GM12878 (cell line): Measurements from ENCODE around the gene CATSPERZ. TPM values are rescaled to one million over a fixed set of nuclear protein-coding genes. Genes with fewer than 3 reads are reported as not detected.

Experiments
- ATAC-seq: fragments of 200-7000 bp; cut with Tn5 transposase; 3 replicates; pipeline ENCODE4 v1.9.1; 2020; ENCODE audit warnings: mild to moderate bottlenecking, moderate library complexity
- BruUV-seq: library from RNA; stranded (reverse); fragments of 400-500 nt; replicated peaks from 2 replicates; lab custom pipeline; 2021; lab: Mats Ljungman, UMichigan
- CTCF ChIA-PET: fragments of 300-600 bp; sonication (Branson Sonifier 250); formaldehyde crosslinking; extraction: SDS; loops from one replicate; lab custom pipeline; 2021; ENCODE audit warnings: inconsistent platforms; lab: Yijun Ruan, JAX
- POLR2A ChIA-PET: fragments of 350-600 bp; formaldehyde crosslinking; extraction: SDS; loops from one replicate; lab custom pipeline; 2021; ENCODE audit warnings: inconsistent platforms; lab: Charles Lee
- RAD21 ChIA-PET: fragments of 300-600 bp; sonication (Branson Sonifier 250); formaldehyde crosslinking; loops from one replicate; lab custom pipeline; 2023; ENCODE audit warnings: antibody characterized with exemption; ENCODE audit not compliant: unreplicated experiment; lab: Charles Lee
- SMC1A ChIA-PET: fragments of 300-600 bp; sonication (Branson Sonifier 250); formaldehyde crosslinking; loops from one replicate; lab custom pipeline; 2023; ENCODE audit not compliant: unreplicated experiment, uncharacterized antibody; lab: Charles Lee
- DNase-seq: peaks from one replicate; pipeline ENCODE4 v3.0.0-alpha.2; 2011; ENCODE audit warnings: low read depth, low spot score
- FAIRE-seq: peaks from 3 replicates; lab custom pipeline; 2011; peaks lifted over from hg19 to GRCh38; lab: Jason Lieb, UNC
- H2AFZ ChIP-seq: 2 replicates; pipeline ENCODE4 v1.6.0; 2011; ENCODE audit warnings: low read depth, low read length, control low read depth; ENCODE audit not compliant: control insufficient read depth
- H3K27ac ChIP-seq: 2 replicates; pipeline ENCODE4 v1.5.1; 2011; ENCODE audit warnings: control low read depth; ENCODE audit not compliant: control insufficient read depth, insufficient read depth
- H3K27me3 ChIP-seq, 2 experiments: replicated peaks in 1 of 2; 2 replicates each; pipeline versions ENCODE4 v1.6.0 to v1.6.1; 2011; ENCODE audit warnings: low read length in 1 of 2; ENCODE audit not compliant: control insufficient read depth in 2 of 2, insufficient read depth in 2 of 2
- H3K36me3 ChIP-seq, 2 experiments: 2 replicates each; pipeline ENCODE4 v1.5.1; 2011; ENCODE audit warnings: low read length in 1 of 2; ENCODE audit not compliant: control insufficient read depth in 2 of 2, insufficient read depth in 2 of 2
- H3K4me1 ChIP-seq: 2 replicates; pipeline ENCODE4 v1.6.1; 2011; ENCODE audit warnings: mild to moderate bottlenecking, low read length, moderate library complexity, mixed read lengths; ENCODE audit not compliant: control insufficient read depth, insufficient read depth
- H3K4me2 ChIP-seq: 2 replicates; pipeline ENCODE4 v1.6.0; 2011; ENCODE audit warnings: control low read depth; ENCODE audit not compliant: control insufficient read depth, insufficient read depth
- H3K4me3 ChIP-seq: fragments of 200-600 bp; sonication (generic); 2 replicates; pipeline ENCODE4 v1.5.1; 2016
- H3K79me2 ChIP-seq: 2 replicates; pipeline ENCODE4 v1.6.0; 2011; ENCODE audit warnings: low read length; ENCODE audit not compliant: control insufficient read depth, insufficient read depth
- H3K9ac ChIP-seq: 2 replicates; pipeline ENCODE4 v1.8.0; 2011; ENCODE audit warnings: low read length, control low read depth, mixed read lengths; ENCODE audit not compliant: control insufficient read depth, insufficient read depth
- H3K9me3 ChIP-seq: replicated peaks from 3 replicates; pipeline ENCODE4 v1.5.1; 2011; ENCODE audit warnings: mild to moderate bottlenecking, low read length; ENCODE audit not compliant: control insufficient read depth, insufficient read depth
- H4K20me1 ChIP-seq: 2 replicates; pipeline ENCODE4 v1.6.0; 2011; ENCODE audit not compliant: control insufficient read depth, insufficient read depth
- EP300 ChIP-seq, 2 experiments: fragments of 150-350 bp in 1 of 2; IDR thresholded peaks; 2 replicates each; pipeline ENCODE4 v1.6.1; 2011 to 2012; ENCODE audit warnings: low read depth in 2 of 2, low read length in 2 of 2, borderline replicate concordance in 1 of 2, improper control_type of control experiment in 1 of 2, inconsistent platforms in 1 of 2; ENCODE audit not compliant: control insufficient read depth in 1 of 2
- MAX ChIP-seq: IDR thresholded peaks from 2 replicates; pipeline ENCODE4 v1.6.1; 2012; ENCODE audit warnings: low read depth, low read length, improper control_type of control experiment
- PAX5 ChIP-seq: IDR thresholded peaks from 2 replicates; pipeline ENCODE4 v1.6.1; 2011; ENCODE audit warnings: low read depth, low read length, borderline replicate concordance
- RAD21 ChIP-seq: IDR thresholded peaks from 2 replicates; pipeline ENCODE4 v1.6.1; 2011; ENCODE audit warnings: mild to moderate bottlenecking, low read depth, low read length, moderate library complexity; ENCODE audit not compliant: insufficient read depth
- SP1 ChIP-seq: IDR thresholded peaks from one replicate; pipeline ENCODE4 v1.6.1; 2011; ENCODE audit warnings: low read depth, low read length
- ZNF207 ChIP-seq: fragments of 450-650 bp; IDR thresholded peaks from 2 replicates; pipeline ENCODE4 v1.6.1; 2014; ENCODE audit warnings: antibody characterized with exemption, mild to moderate bottlenecking, borderline replicate concordance
- ZNF384 ChIP-seq: IDR thresholded peaks from 2 replicates; pipeline ENCODE4 v1.6.1; 2012; ENCODE audit warnings: low read depth, mild to moderate bottlenecking, low read length, improper control_type of control experiment, borderline replicate concordance
- WGBS: methylation state at CpG from one replicate; pipeline ENCODE4 v1.1.6; 2016; ENCODE audit warnings: low lambda C conversion rate; ENCODE audit not compliant: insufficient replicate concordance, insufficient coverage; ENCODE audit errors: missing lambda C conversion rate; 5-methylcytosine and 5-hydroxymethylcytosine counted together
- in situ Hi-C: fragments of 300-500 bp; cut with MboI; formaldehyde crosslinking; loops from 9 replicates; pipeline ENCODE4 v1.14.3; 2018; ENCODE audit warnings: mixed read lengths
- intact Hi-C: fragments of 100-400 bp; cut with micrococcal nuclease; formaldehyde crosslinking; loops from one replicate; pipeline ENCODE4 v1.14.2; 2022; ENCODE audit not compliant: unreplicated experiment
- polyA plus RNA-seq, 11 experiments: library from polyadenylated mRNA; depleted of rRNA in 4 of 11; unstranded in 6 of 11; stranded (reverse) in 5 of 11; fragments of >200 nt; fragmentation: Nextera tagmentation in 4 of 11; fragmentation: Illumina TruSeq in 1 of 11; extraction: Ambion mirVana in 4 of 11; extraction: Trizol in 1 of 11; gene quantifications; 1 replicate in 1 of 11; 2 replicates in 10 of 11; pipeline versions ENCODE4 v1.2.1 to v1.2.3, GENCODE V29; 2011 to 2016; ENCODE audit warnings: inconsistent platforms in 2 of 11, missing spikeins in 2 of 11, low read depth in 1 of 11
- total RNA-seq, 4 experiments: library from RNA; depleted of rRNA in 3 of 4; stranded (reverse); fragments of >200 nt in 3 of 4; fragmentation: Illumina TruSeq in 1 of 4; extraction: Trizol in 1 of 4; gene quantifications; 2 replicates each; pipeline versions ENCODE4 v1.2.1 to v1.2.3, GENCODE V29; 2013 to 2021

Gene CATSPERZ
- total and polyA plus RNA-seq, 10 of the 15 experiments (the other 5 are each of a cell fraction or from before 2014, with no cell fraction given): 0.12 to 0.31 TPM; not detected in 8

GRCh38 chr11:64321026-64321425 lies 20.9 kb downstream of the CATSPERZ start:
- Histone ChIP-seq H3K9me3 (no peaks in the 10 kb centered on the region), H3K27me3 (no peaks in the 10 kb centered on the region), H2AFZ (no peak overlapping the region), H4K20me1 (no peaks in the 10 kb centered on the region), H3K4me3 (no peak overlapping the region), H3K4me2 (no peak overlapping the region), H3K79me2 (peaks cover 25% of the 10 kb centered on the region), H3K4me1 (peaks cover 7% of the 10 kb centered on the region), H3K36me3 (peaks cover 0 to 4% of the 10 kb centered on the region in 2 experiments; a peak in 2 of 4 replicates), H3K27ac (no peak overlapping the region), H3K9ac (no peak overlapping the region)
- SMC1A ChIA-PET: no interaction called here
- in situ Hi-C loops: no loop called here
- FAIRE-seq (no peak), DNase-seq (no peak), ATAC-seq (no peak)
- TF ChIP-seq EP300 (IDR thresholded peaks at IDR 0.05; ENCODE audit: borderline replicate concordance in 1 of 2, control insufficient read depth in 1 of 2, low read depth in 2 of 2, low read length in 2 of 2) (no peak), RAD21 (no peak), ZNF384 (no peak), PAX5 (no peak), ZNF207 (no peak), MAX (no peak), SP1 (no peak)
- CTCF ChIA-PET: interaction anchor here (3.6 kb wide), 1 partner anchor 11 kb away, joined by 18 read pairs; no protein-coding TSS in a partner anchor
- no TSS peak for BruUV-seq
- intact Hi-C loops: no loop called here
- POLR2A ChIA-PET: interaction anchor here (2.1 kb wide), 1 partner anchor 10 kb away, joined by 6 read pairs; no protein-coding TSS in a partner anchor
- WGBS: 82% methylated on average over 5 of the region's 5 CpGs
- RAD21 ChIA-PET: interaction anchor here (1.6 kb wide), 1 partner anchor 11 kb away, joined by 5 read pairs; no protein-coding TSS in a partner anchor
